Fibroblast of lung (primary cell): ENCODE data around the gene RGS5. TPM values are rescaled to one million over a fixed set of nuclear protein-coding genes. Genes with fewer than 3 reads are reported as not detected.
A peak's percentile ranks its signal among the peaks of the same experiment; 100 is the strongest.

Experiments
- DNase-seq, 2 donors: peaks; one replicate each; pipeline versions ENCODE4 v3.0.0 to v3.0.0-alpha.2; 2010; ENCODE audit warnings: low read depth in 2 of 2
- H2AFZ ChIP-seq: 2 replicates; pipeline ENCODE4 v1.5.1; 2012; ENCODE audit warnings: low read length, control low read depth, inconsistent platforms
- H3K27ac ChIP-seq: 2 replicates; pipeline ENCODE4 v1.5.1; 2011; ENCODE audit warnings: low read length, control low read depth; ENCODE audit not compliant: insufficient read depth
- H3K27me3 ChIP-seq: 2 replicates; pipeline ENCODE4 v1.5.1; 2011; ENCODE audit warnings: mild to moderate bottlenecking, low read length; ENCODE audit not compliant: control insufficient read depth, insufficient read depth
- H3K36me3 ChIP-seq: 2 replicates; pipeline ENCODE4 v1.5.1; 2011; ENCODE audit warnings: low read length; ENCODE audit not compliant: control insufficient read depth, insufficient read depth
- H3K4me1 ChIP-seq: 2 replicates; pipeline ENCODE4 v1.5.1; 2011; ENCODE audit warnings: low read length; ENCODE audit not compliant: control insufficient read depth, insufficient read depth; ENCODE audit errors: extremely low read depth
- H3K4me2 ChIP-seq: 2 replicates; pipeline ENCODE4 v1.5.1; 2011; ENCODE audit warnings: low read length, control low read depth; ENCODE audit not compliant: insufficient read depth; ENCODE audit errors: extremely low read depth
- H3K4me3 ChIP-seq, 4 experiments: fragments of 200-600 bp in 1 of 4; sonication (generic) in 1 of 4; replicated peaks in 1 of 4; 2 replicates each; pipeline ENCODE4 v1.5.1; 2011 to 2016; ENCODE audit warnings: low read length in 4 of 4, low read depth in 3 of 4, mild to moderate bottlenecking in 3 of 4, control low read depth in 2 of 4, inconsistent platforms in 1 of 4, mixed read lengths in 1 of 4; ENCODE audit not compliant: insufficient read depth in 1 of 4; ENCODE audit errors: control extremely low read depth in 1 of 4
- H3K79me2 ChIP-seq: 2 replicates; pipeline ENCODE4 v1.5.1; 2012; ENCODE audit warnings: mild to moderate bottlenecking, low read length, inconsistent platforms; ENCODE audit not compliant: control insufficient read depth, insufficient read depth
- H3K9ac ChIP-seq: 2 replicates; pipeline ENCODE4 v1.5.1; 2011; ENCODE audit warnings: mild to moderate bottlenecking, low read length, control low read depth; ENCODE audit not compliant: insufficient read depth
- H3K9me3 ChIP-seq: 2 replicates; pipeline ENCODE4 v1.5.1; 2012; ENCODE audit warnings: low read depth, low read length; ENCODE audit not compliant: control insufficient read depth, insufficient read depth
- H4K20me1 ChIP-seq: 2 replicates; pipeline ENCODE4 v1.5.1; 2011; ENCODE audit warnings: low read length; ENCODE audit not compliant: control insufficient read depth, insufficient read depth; ENCODE audit errors: extremely low read depth
- CTCF ChIP-seq, 2 donors: IDR thresholded peaks in 1 of 2; conservative IDR thresholded peaks in 1 of 2; 1 replicate in 1 of 2; 2 replicates in 1 of 2; pipeline ENCODE4 v1.5.1; 2011 to 2012; ENCODE audit warnings: low read length in 2 of 2, control low read depth in 1 of 2, inconsistent platforms in 1 of 2, low read depth in 1 of 2, mild to moderate bottlenecking in 1 of 2
- EZH2 ChIP-seq: IDR thresholded peaks from 2 replicates; pipeline ENCODE4 v1.5.1; 2012; ENCODE audit warnings: low read length, control low read depth, mild to moderate bottlenecking; ENCODE audit errors: missing control alignments
- polyA plus RNA-seq, 2 donors: library from polyadenylated mRNA; depleted of rRNA in 1 of 2; stranded (reverse) in 1 of 2; unstranded in 1 of 2; fragments of >200 nt; gene quantifications; 2 replicates each; pipeline ENCODE4 v1.2.1, GENCODE V29; 2011 to 2012; ENCODE audit warnings: missing spikeins in 1 of 2
- total RNA-seq: library from RNA; depleted of rRNA; stranded (reverse); fragments of >200 nt; gene quantifications from 2 replicates; pipeline ENCODE4 v1.2.1, GENCODE V29; 2014

RGS5 gene
- total and polyA plus RNA-seq, 2 donors (not counting 1 experiment from before 2014, with no cell fraction given) = 6.6 to 12.3 TPM

DNA sequence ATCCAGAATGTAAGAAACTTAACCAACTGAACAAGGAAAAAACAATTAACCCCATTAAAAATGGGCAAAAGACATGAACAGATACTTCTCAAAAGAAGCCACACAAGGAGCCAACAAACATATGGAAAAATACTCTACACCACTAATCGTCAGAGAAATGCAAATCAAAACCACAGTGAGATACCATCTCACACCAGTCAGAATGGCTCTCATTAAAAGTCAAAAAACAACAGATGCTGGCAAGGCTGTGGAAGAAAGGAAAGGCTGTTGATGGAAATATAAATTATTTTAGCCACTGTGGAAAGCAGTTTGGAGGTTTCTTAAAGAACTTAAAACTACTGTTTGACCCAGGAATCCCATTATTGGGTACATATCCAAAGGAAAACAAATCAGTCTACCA, 82.3 kb downstream of the RGS5 start:
- H3K4me2 ChIP-seq = no peak overlapping the region
- H3K9ac ChIP-seq = no peak overlapping the region
- H3K36me3 ChIP-seq = no peaks in the 10 kb centered on the region
- DNase-seq = no peak
- H3K4me3 ChIP-seq = no peak overlapping the region
- no peaks in the 10 kb centered on the region for H3K4me1 ChIP-seq
- no peak overlapping the region for H3K27ac ChIP-seq
- no peak overlapping the region for H2AFZ ChIP-seq
- no peaks in the 10 kb centered on the region for H3K79me2 ChIP-seq
- TF ChIP-seq EZH2 (no peak), CTCF (conservative IDR thresholded peaks at IDR 0.05 in 1 of 2, IDR thresholded peaks at IDR 0.05 in 1 of 2; ENCODE audit: low read depth in 1 of 2, low read length in 2 of 2) (no peak)
- H3K27me3 ChIP-seq = no peaks in the 10 kb centered on the region
- no peaks in the 10 kb centered on the region for H4K20me1 ChIP-seq
- no peaks in the 10 kb centered on the region for H3K9me3 ChIP-seq

DNA sequence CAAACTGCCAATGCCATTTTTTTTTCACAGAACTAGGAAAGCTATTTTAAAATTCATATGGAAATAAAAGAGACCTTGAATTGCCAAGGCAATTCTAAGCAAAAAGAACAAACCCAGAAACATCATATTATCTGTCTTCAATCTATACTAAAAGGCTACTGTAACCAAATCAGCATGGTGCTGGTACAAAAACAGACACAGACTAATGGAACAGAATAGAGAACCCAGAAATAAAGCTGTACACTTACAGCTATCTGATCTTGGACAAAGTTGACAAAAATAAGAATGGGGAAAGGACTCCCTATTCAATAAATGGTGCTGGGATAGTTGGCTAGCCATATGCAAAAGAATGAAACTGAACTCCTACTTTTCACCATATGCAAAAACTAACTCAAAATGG, 83.0 kb downstream of the RGS5 start:
- DNase-seq = no peak
- no peak overlapping the region for H3K4me2 ChIP-seq
- TF ChIP-seq CTCF (conservative IDR thresholded peaks at IDR 0.05 in 1 of 2, IDR thresholded peaks at IDR 0.05 in 1 of 2; ENCODE audit: low read depth in 1 of 2, low read length in 2 of 2) (no peak), EZH2 (no peak)
- no peaks in the 10 kb centered on the region for H3K9me3 ChIP-seq
- no peaks in the 10 kb centered on the region for H3K27me3 ChIP-seq
- no peaks in the 10 kb centered on the region for H3K79me2 ChIP-seq
- H3K4me3 ChIP-seq = no peak overlapping the region
- no peak overlapping the region for H3K27ac ChIP-seq
- no peaks in the 10 kb centered on the region for H3K4me1 ChIP-seq
- no peaks in the 10 kb centered on the region for H4K20me1 ChIP-seq
- no peak overlapping the region for H2AFZ ChIP-seq
- no peaks in the 10 kb centered on the region for H3K36me3 ChIP-seq
- H3K9ac ChIP-seq = no peak overlapping the region

DNA sequence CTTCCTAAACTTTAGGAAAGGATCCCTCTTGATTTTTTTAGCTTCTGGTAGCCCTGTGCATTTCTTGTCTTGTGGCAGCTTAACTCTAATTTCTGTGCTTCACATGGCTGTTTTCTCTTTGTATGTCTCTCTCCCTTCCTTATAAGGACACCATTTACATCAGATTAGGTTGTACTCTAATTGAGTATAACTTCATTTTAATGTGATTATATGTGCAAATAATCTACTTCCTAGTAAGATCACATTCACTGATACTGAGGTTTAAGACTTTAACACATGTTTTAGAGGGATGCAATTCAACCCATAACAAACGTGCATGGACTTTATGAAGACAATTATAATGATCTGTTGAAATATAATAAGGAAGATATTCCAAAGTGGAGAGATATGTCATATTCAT, 86.8 kb downstream of the RGS5 start:
- TF ChIP-seq CTCF (conservative IDR thresholded peaks at IDR 0.05 in 1 of 2, IDR thresholded peaks at IDR 0.05 in 1 of 2; ENCODE audit: low read depth in 1 of 2, low read length in 2 of 2) (no peak), EZH2 (no peak)
- H3K79me2 ChIP-seq = no peaks in the 10 kb centered on the region
- H4K20me1 ChIP-seq = no peaks in the 10 kb centered on the region
- no peaks in the 10 kb centered on the region for H3K9me3 ChIP-seq
- H2AFZ ChIP-seq = peak overlapping the region; percentile 17
- H3K4me3 ChIP-seq = no peak overlapping the region
- H3K4me2 ChIP-seq = no peak overlapping the region
- no peak overlapping the region for H3K27ac ChIP-seq
- H3K27me3 ChIP-seq = no peaks in the 10 kb centered on the region
- H3K9ac ChIP-seq = no peak overlapping the region
- H3K4me1 ChIP-seq = no peaks in the 10 kb centered on the region
- H3K36me3 ChIP-seq = no peaks in the 10 kb centered on the region
- DNase-seq = no peak
